ENCODE results near the gene FBXL17.

DNA sequence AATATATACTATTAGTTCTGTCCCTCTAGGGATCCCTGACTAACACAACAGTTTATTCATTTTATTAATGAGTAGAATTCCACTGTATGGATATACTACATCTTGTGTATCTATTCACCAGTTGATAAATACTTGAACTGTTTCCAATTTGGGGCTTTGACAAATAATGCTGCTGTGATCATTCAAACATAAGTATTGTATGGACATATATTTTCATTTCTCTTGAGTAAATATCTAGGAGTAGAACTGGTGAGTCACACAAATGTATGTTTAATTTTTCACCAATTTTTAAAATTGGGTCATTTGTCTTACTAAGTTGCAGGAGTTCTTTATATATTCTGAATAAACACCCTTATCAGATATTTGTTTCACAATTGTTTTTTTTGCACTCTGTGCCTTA lies 149.1 kb downstream of the FBXL17 start:
- TF ChIP-seq POLR2A (IDR thresholded peaks at IDR 0.05; ENCODE audit: low read length) (no peak), BHLHE40 (IDR thresholded peaks at IDR 0.05; ENCODE audit: low read depth, low read length) (no peak), NR3C1 (IDR thresholded peaks at IDR 0.05) (no peak), ZFP36 (IDR thresholded peaks at IDR 0.05; ENCODE audit: borderline replicate concordance, partially characterized antibody) (no peak)
- TF ChIP-seq, protein P1, sequence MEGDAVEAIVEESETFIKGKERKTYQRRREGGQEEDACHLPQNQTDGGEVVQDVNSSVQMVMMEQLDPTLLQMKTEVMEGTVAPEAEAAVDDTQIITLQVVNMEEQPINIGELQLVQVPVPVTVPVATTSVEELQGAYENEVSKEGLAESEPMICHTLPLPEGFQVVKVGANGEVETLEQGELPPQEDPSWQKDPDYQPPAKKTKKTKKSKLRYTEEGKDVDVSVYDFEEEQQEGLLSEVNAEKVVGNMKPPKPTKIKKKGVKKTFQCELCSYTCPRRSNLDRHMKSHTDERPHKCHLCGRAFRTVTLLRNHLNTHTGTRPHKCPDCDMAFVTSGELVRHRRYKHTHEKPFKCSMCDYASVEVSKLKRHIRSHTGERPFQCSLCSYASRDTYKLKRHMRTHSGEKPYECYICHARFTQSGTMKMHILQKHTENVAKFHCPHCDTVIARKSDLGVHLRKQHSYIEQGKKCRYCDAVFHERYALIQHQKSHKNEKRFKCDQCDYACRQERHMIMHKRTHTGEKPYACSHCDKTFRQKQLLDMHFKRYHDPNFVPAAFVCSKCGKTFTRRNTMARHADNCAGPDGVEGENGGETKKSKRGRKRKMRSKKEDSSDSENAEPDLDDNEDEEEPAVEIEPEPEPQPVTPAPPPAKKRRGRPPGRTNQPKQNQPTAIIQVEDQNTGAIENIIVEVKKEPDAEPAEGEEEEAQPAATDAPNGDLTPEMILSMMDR (IDR thresholded peaks at IDR 0.05): no peak
- TF ChIP-seq, protein P2, sequence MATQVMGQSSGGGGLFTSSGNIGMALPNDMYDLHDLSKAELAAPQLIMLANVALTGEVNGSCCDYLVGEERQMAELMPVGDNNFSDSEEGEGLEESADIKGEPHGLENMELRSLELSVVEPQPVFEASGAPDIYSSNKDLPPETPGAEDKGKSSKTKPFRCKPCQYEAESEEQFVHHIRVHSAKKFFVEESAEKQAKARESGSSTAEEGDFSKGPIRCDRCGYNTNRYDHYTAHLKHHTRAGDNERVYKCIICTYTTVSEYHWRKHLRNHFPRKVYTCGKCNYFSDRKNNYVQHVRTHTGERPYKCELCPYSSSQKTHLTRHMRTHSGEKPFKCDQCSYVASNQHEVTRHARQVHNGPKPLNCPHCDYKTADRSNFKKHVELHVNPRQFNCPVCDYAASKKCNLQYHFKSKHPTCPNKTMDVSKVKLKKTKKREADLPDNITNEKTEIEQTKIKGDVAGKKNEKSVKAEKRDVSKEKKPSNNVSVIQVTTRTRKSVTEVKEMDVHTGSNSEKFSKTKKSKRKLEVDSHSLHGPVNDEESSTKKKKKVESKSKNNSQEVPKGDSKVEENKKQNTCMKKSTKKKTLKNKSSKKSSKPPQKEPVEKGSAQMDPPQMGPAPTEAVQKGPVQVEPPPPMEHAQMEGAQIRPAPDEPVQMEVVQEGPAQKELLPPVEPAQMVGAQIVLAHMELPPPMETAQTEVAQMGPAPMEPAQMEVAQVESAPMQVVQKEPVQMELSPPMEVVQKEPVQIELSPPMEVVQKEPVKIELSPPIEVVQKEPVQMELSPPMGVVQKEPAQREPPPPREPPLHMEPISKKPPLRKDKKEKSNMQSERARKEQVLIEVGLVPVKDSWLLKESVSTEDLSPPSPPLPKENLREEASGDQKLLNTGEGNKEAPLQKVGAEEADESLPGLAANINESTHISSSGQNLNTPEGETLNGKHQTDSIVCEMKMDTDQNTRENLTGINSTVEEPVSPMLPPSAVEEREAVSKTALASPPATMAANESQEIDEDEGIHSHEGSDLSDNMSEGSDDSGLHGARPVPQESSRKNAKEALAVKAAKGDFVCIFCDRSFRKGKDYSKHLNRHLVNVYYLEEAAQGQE (IDR thresholded peaks at IDR 0.05): no peak

All from A549 (cell line).